SU-DHL-6 (cell line): ENCODE data around the gene TECRL.

Experiments used
- H2AFZ ChIP-seq: fragments of 200-600 bp; sonication (generic); 2 replicates; pipeline ENCODE4 v1.6.1; 2014; ENCODE audit warnings: low read depth, mild to moderate bottlenecking, moderate library complexity, mixed read lengths, antibody characterized with exemption, low read length; ENCODE audit not compliant: severe bottlenecking
- H3F3A ChIP-seq: fragments of 200-600 bp; shearing (Covaris generic); 2 replicates; pipeline ENCODE4 v1.6.0; 2016; ENCODE audit warnings: antibody characterized with exemption, mild to moderate bottlenecking; ENCODE audit not compliant: insufficient read depth
- H3K27ac ChIP-seq: fragments of 200-600 bp; sonication (generic); 2 replicates; pipeline ENCODE4 v1.5.1; 2016; ENCODE audit warnings: low read depth, mild to moderate bottlenecking, low read length, moderate library complexity, mixed read lengths
- H3K27me3 ChIP-seq: fragments of 200-600 bp; sonication (generic), shearing (Covaris generic); 2 replicates; pipeline ENCODE4 v1.6.0; 2014; ENCODE audit warnings: mild to moderate bottlenecking, low read length
- H3K36me3 ChIP-seq: fragments of 200-600 bp; sonication (generic); 2 replicates; pipeline ENCODE4 v1.6.1; 2014; ENCODE audit warnings: mild to moderate bottlenecking, low read length, mixed read lengths
- H3K4me2 ChIP-seq: fragments of 300-600, 200-600 bp; shearing (Covaris generic), sonication (generic); 2 replicates; pipeline ENCODE4 v1.6.0; 2014; ENCODE audit warnings: low read length, low read depth, mild to moderate bottlenecking; ENCODE audit not compliant: poor library complexity, severe bottlenecking
- H3K4me3 ChIP-seq: fragments of 200-600 bp; sonication (generic); 2 replicates; pipeline ENCODE4 v1.5.1; 2014; ENCODE audit warnings: antibody characterized with exemption, low read length, mild to moderate bottlenecking, mixed read lengths; ENCODE audit not compliant: insufficient read depth, poor library complexity, severe bottlenecking
- H3K79me2 ChIP-seq: fragments of 200-600 bp; sonication (generic); 2 replicates; pipeline ENCODE4 v1.6.1; 2014; ENCODE audit warnings: mild to moderate bottlenecking, low read length, moderate library complexity; ENCODE audit not compliant: insufficient read depth
- H3K9ac ChIP-seq: fragments of 200-600 bp; sonication (generic); 2 replicates; pipeline ENCODE4 v1.7.0; 2014; ENCODE audit warnings: mild to moderate bottlenecking, low read length
- H3K9me2 ChIP-seq: fragments of 200-600 bp; sonication (generic); replicated peaks from 2 replicates; pipeline ENCODE4 v1.6.1; 2014; ENCODE audit warnings: low read length; ENCODE audit not compliant: insufficient read depth
- H3K9me3 ChIP-seq: fragments of 200-600 bp; sonication (generic); 2 replicates; pipeline ENCODE4 v1.6.1; 2014; ENCODE audit warnings: low read length, mixed read lengths; ENCODE audit not compliant: insufficient read depth
- H4K20me1 ChIP-seq: fragments of 200-600 bp; sonication (generic); 2 replicates; pipeline ENCODE4 v1.6.1; 2014; ENCODE audit warnings: low read depth, mild to moderate bottlenecking, antibody characterized with exemption, low read length, moderate library complexity, mixed read lengths
- CTCF ChIP-seq: fragments of 200-600 bp; sonication (generic); IDR thresholded peaks from one replicate; pipeline ENCODE4 v1.5.1; 2017; ENCODE audit warnings: antibody characterized with exemption, mild to moderate bottlenecking, low read length, moderate library complexity; ENCODE audit not compliant: insufficient read depth, poor library complexity, severe bottlenecking
- EZH2phosphoT487 ChIP-seq: fragments of 200-600 bp; sonication (generic), shearing (Covaris generic); conservative IDR thresholded peaks from 2 replicates; pipeline ENCODE4 v1.6.1; 2018; ENCODE audit warnings: mild to moderate bottlenecking, antibody characterized with exemption, low read length, moderate library complexity, mixed read lengths

The TECRL gene

GRCh38 chr4:64409300-64409699 lies at the start of gene TECRL:
TSS of gene TECRL (minus strand) at chr4:64409450. CDS start at chr4:64409351, 99 bp downstream.
- Histone ChIP-seq H3K9me2 (no peaks in the 10 kb centered on the region), H3F3A (no peaks in the 10 kb centered on the region), H3K9ac (no peak within 1 kb of the TSS), H3K27me3 (no peaks in the 10 kb centered on the region), H3K27ac (no peak within 1 kb of the TSS), H3K36me3 (no peaks in the 10 kb centered on the region), H4K20me1 (no peaks in the 10 kb centered on the region), H3K9me3 (no peaks in the 10 kb centered on the region), H3K79me2 (no peaks in the 10 kb centered on the region), H3K4me3 (no peak within 1 kb of the TSS), H2AFZ (no peak within 1 kb of the TSS), H3K4me2 (no peak within 1 kb of the TSS)
- TF ChIP-seq CTCF (no peak), EZH2phosphoT487 (no peak)

GRCh38 chr4:64432674-64433073 lies 23.4 kb upstream of the TECRL start:
- Histone ChIP-seq H3K79me2 (no peaks in the 10 kb centered on the region), H3K27ac (no peak overlapping the region), H4K20me1 (no peaks in the 10 kb centered on the region), H3F3A (no peaks in the 10 kb centered on the region), H3K9me2 (no peaks in the 10 kb centered on the region), H3K9ac (no peak overlapping the region), H3K4me3 (no peak overlapping the region), H3K4me2 (no peak overlapping the region), H2AFZ (no peak overlapping the region), H3K36me3 (no peaks in the 10 kb centered on the region), H3K9me3 (no peaks in the 10 kb centered on the region), H3K27me3 (no peaks in the 10 kb centered on the region)
- no peak for TF ChIP-seq EZH2phosphoT487

GRCh38 chr4:64430933-64431332 lies 21.7 kb upstream of the TECRL start:
- H4K20me1 ChIP-seq: no peaks in the 10 kb centered on the region
- no peaks in the 10 kb centered on the region for H3K36me3 ChIP-seq
- no peak overlapping the region for H3K4me3 ChIP-seq
- no peak overlapping the region for H3K27ac ChIP-seq
- no peak overlapping the region for H2AFZ ChIP-seq
- H3K79me2 ChIP-seq: no peaks in the 10 kb centered on the region
- no peak overlapping the region for H3K4me2 ChIP-seq
- H3K27me3 ChIP-seq: no peaks in the 10 kb centered on the region
- H3K9me3 ChIP-seq: no peaks in the 10 kb centered on the region
- TF ChIP-seq EZH2phosphoT487 (no peak), CTCF (no peak)
- no peak overlapping the region for H3K9ac ChIP-seq
- no peaks in the 10 kb centered on the region for H3K9me2 ChIP-seq
- no peaks in the 10 kb centered on the region for H3F3A ChIP-seq

- Histone ChIP-seq H2AFZ (no peak overlapping the region), H3K4me2 (no peak overlapping the region), H3K79me2 (no peaks in the 10 kb centered on the region), H3K36me3 (no peaks in the 10 kb centered on the region), H3K27ac (no peak overlapping the region), H3K9me2 (no peaks in the 10 kb centered on the region), H3K27me3 (no peaks in the 10 kb centered on the region), H3K9ac (no peak overlapping the region), H3K4me3 (no peak overlapping the region), H4K20me1 (no peaks in the 10 kb centered on the region), H3K9me3 (no peaks in the 10 kb centered on the region), H3F3A (no peaks in the 10 kb centered on the region)
- TF ChIP-seq EZH2phosphoT487 (no peak), CTCF (no peak)
These were observed 8.7 kb upstream of the TECRL start for GRCh38 chr4:64417974-64418373.
